Measurements from ENCODE around the gene SEMA4A. TPM values are rescaled to one million over a fixed set of nuclear protein-coding genes. Genes with fewer than 3 reads are reported as not detected.
A peak's percentile ranks its signal among the peaks of the same experiment; 100 is the strongest.
"Not testable (repeated sequence)": the region's sequence is repeated elsewhere in the genome, so short reads cannot be mapped to it uniquely, and the experiment has no call there.

SEMA4A gene
- total and polyA plus RNA-seq, 7 donors, result 0.77 to 3.4 (median 1.8) TPM

DNA sequence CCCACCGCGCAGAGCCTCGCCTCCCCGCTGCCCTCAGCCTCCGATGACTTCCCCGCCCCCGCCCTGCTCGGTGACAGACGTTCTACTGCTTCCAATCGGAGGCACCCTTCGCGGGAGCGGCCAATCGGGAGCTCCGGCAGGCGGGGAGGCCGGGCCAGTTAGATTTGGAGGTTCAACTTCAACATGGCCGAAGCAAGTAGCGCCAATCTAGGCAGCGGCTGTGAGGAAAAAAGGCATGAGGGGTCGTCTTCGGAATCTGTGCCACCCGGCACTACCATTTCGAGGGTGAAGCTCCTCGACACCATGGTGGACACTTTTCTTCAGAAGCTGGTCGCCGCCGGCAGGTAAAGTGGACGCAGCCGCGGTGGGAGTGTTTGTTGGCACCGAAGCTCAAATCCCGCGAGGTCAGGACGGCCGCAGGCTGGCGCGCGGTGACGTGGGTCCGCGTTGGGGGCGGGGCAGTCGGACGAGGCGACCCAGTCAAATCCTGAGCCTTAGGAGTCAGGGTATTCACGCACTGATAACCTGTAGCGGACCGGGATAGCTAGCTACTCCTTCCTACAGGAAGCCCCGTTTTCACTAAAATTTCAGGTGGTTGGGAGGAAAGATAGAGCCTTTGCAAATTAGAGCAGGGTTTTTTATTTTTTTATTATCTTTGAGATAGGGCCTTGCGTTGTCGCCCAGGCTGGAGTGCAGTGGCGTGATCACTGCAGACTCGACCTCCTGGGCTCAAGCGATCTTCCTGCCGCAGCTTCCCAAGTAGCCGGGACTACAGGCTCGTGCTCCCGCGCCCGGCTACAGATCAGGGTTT lies 59.7 kb downstream of the SEMA4A start, which contains the start of gene PMF1:
Gene PMF1 (plus strand): TSS at position 175 of the 811 bp plus-strand sequence. CDS start 9 bp downstream, at position 184.
- intact Hi-C loops (cut with DNase I), result loop anchor here in 1 of 2 donors (2.0 to 5.0 kb wide), 2 partner anchors 16 to 51 kb away; no protein-coding TSS in a partner anchor
- WGBS, 3 donors, result 0% methylated on average over 60 to 61 of the region's 61 CpGs
- ATAC-seq, result peak; percentile 97 to 99 (median 98)

DNA sequence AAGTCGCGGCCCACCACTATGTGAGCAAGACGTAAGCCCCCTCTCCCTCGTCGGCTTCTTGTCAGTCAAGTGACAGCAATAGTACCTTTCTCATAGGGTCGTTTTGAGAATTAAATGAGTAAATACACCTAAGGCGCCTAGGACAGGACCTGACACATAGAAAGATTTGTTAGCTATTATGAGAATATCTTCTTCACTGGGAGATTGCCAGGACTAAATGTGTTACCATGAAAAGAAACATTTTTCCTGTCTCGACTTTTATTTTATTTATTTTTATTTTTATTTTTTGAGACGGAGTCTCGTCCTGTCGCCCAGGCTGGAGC lies 60.2 kb downstream of the SEMA4A start:
- no peak for DNase-seq
- no peak for ATAC-seq
- Histone ChIP-seq H3K9me3 (no peaks in the 10 kb centered on the region), H3K27me3 (ENCODE audit: insufficient read depth in 3 of 3, low read length in 2 of 3) (no peaks in the 10 kb centered on the region), H3K36me3 (ENCODE audit: insufficient read depth in 1 of 2, low read depth in 1 of 2) (peaks cover 5 to 40% of the 10 kb centered on the region in 2 donors), H3K27ac (peak overlapping the region; percentile 95), H3K4me1 (peaks cover 20% of the 10 kb centered on the region), H3K4me3 (peak overlapping the region; percentile 81)
- intact Hi-C loops (cut with DNase I), result loop anchor here in 1 of 2 donors (2.0 to 5.0 kb wide), 2 partner anchors 17 to 51 kb away; no protein-coding TSS in a partner anchor
- no peak for TF ChIP-seq CTCF (IDR thresholded peaks at IDR 0.05)
- 13 to 22% (median 18%) methylated on average over 11 of the region's 11 CpGs for WGBS, 3 donors

More for the DNA sequence above, 59.7 kb downstream of the SEMA4A start, which contains the start of gene PMF1:
- Histone ChIP-seq H3K36me3 (ENCODE audit: insufficient read depth in 1 of 2, low read depth in 1 of 2) (peaks cover 5 to 46% of the 10 kb centered on the region in 2 donors), H3K4me3 (peak within 1 kb of the TSS; percentile 81), H3K27me3 (ENCODE audit: insufficient read depth in 3 of 3, low read length in 2 of 3) (no peaks in the 10 kb centered on the region), H3K9me3 (no peaks in the 10 kb centered on the region), H3K27ac (peak within 1 kb of the TSS; percentile 95), H3K4me1 (peaks cover 20% of the 10 kb centered on the region)
- peak; percentile 98 for DNase-seq
- TF ChIP-seq CTCF (IDR thresholded peaks at IDR 0.05), result no peak

DNA sequence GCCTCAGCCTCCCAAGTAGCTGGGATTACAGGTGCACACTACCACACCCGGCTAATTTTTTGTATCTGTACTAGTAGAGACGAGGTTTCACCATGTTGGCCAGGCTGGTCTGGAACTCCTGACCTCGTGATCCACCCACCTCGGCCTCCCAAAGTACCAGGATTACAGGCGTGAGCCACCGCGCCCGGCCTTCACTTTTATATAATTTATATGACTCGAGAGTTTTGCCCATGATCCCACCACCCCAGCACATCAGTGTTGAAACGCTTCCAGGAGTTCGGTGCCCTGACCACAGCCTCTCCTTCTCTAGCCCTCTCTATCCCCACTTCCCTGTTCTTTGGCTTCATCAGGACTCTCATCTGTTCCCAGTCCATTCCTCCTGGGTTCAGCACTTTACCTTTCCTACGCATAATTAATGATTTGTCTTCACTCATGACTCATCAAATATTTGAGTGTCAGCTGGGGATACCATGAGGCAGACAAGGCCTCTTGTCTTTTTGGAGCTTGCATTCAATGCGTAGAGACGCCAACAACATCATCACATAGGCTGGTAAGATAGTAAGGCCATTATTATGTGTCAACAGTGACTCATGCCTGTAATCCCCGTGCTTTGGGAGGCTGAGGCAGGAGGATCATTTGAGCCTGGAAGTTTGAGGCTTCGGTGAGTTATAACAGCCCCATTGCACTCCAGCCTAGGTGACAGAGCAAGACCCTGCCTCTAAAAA lies 60.8 kb downstream of the SEMA4A start:
- intact Hi-C loops (cut with DNase I), result loop anchor here in 1 of 2 donors (5.0 kb wide), 1 partner anchor 52 kb away; no protein-coding TSS in a partner anchor
- no peak for TF ChIP-seq CTCF (IDR thresholded peaks at IDR 0.05)

GRCh38 chr1:156216361-156217086 lies 63.1 kb downstream of the SEMA4A start:
- intact Hi-C loops (cut with DNase I), result loop anchor here in 1 of 2 donors (2.0 kb wide), 1 partner anchor 34 kb away; no protein-coding TSS in a partner anchor
- H3K4me1 ChIP-seq, result peaks cover 20% of the 10 kb centered on the region
- H3K27me3 ChIP-seq (ENCODE audit: insufficient read depth in 3 of 3, low read length in 2 of 3); ATAC-seq; H3K27ac ChIP-seq; H3K4me3 ChIP-seq; DNase-seq; H3K9me3 ChIP-seq: not testable (repeated sequence)
- peaks cover 0 to 29% of the 10 kb centered on the region in 2 donors for H3K36me3 ChIP-seq (ENCODE audit: insufficient read depth in 1 of 2, low read depth in 1 of 2)
- 92 to 95% (median 93%) methylated on average over 48 to 55 of the region's 55 CpGs for WGBS, 3 donors

More for the DNA sequence above, 60.8 kb downstream of the SEMA4A start:
- no peaks in the 10 kb centered on the region for H3K27me3 ChIP-seq (ENCODE audit: insufficient read depth in 3 of 3, low read length in 2 of 3)
- peaks cover 20% of the 10 kb centered on the region for H3K4me1 ChIP-seq
- ATAC-seq (no peak), DNase-seq (no peak)
- H3K4me3 ChIP-seq, result peak overlapping the region; percentile 81
- no peaks in the 10 kb centered on the region for H3K9me3 ChIP-seq
- peaks cover 5 to 34% of the 10 kb centered on the region in 2 donors for H3K36me3 ChIP-seq (ENCODE audit: insufficient read depth in 1 of 2, low read depth in 1 of 2)
- WGBS, 3 donors, result 80 to 85% (median 84%) methylated on average over 16 of the region's 16 CpGs
- H3K27ac ChIP-seq, result peak overlapping the region; percentile 95
